C4-2B (cell line): Measurements from ENCODE around the gene FAT4.

Experiments used
- CTCF ChIP-seq: fragments of 450-650 bp; conservative IDR thresholded peaks from 2 replicates; pipeline ENCODE4 v1.5.1; 2017; ENCODE audit warnings: mild to moderate bottlenecking
- ZFX ChIP-seq: fragments of 450-650 bp; IDR thresholded peaks from 2 replicates; pipeline ENCODE4 v1.6.1; 2017

- TF ChIP-seq CTCF = no peak
- TF ChIP-seq ZFX = no peak
These were observed 37.0 kb upstream of the FAT4 start for GRCh38 chr4:125277790-125278189.
